Left kidney (tissue), 2 donors: Measurements from ENCODE around the gene FLT3LG. TPM values are rescaled to one million over a fixed set of nuclear protein-coding genes. Genes with fewer than 3 reads are reported as not detected.

Experiments used
- DNase-seq: peaks from one replicate; pipeline ENCODE4 v3.0.0-alpha.2; 2013
- polyA plus RNA-seq: library from polyadenylated mRNA; unstranded; fragments of 120-200 nt; gene quantifications from one replicate; pipeline ENCODE4 v1.2.1, GENCODE V29; 2013; ENCODE audit not compliant: insufficient read length

The FLT3LG gene
- polyA plus RNA-seq, 1 donor = 3.3 TPM

DNA sequence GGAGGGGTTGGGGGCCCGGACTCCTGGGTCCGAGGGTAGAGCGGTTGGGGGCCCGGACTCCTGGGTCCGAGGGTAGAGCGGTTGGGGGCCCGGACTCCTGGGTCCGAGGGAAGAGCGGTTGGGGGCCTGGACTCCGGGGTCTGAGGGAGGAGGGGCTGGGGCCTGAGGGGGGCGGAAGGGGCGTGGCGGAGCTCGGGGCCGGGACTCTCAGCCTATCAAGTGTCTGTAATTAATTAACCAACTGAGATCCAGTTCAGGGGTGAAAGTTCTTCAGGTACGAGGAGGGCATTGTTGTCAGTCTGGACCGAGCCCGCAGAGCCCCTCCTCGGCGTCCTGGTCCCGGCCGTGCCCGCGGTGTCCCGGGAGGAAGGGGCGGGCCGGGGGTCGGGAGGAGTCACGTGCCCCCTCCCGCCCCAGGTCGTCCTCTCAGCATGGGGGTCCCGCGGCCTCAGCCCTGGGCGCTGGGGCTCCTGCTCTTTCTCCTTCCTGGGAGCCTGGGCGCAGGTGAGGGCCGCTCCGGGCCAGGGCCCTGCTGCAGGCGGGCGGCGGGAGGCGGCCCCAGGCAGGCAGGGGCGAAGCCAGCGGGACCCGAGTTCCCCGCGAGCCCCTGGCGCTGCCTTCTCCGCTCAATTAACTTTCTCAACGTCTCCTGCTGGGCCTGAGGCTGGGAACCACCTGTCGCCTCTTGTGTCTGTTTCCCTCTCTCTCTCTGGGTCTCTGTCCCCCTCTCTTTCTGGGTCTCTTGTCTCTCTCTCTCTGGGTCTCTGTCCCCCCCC is 39.1 kb downstream of the FLT3LG start:
- peak; percentile 76 for DNase-seq

- DNase-seq = no peak
These were observed 39.7 kb downstream of the FLT3LG start for GRCh38 chr19:49513746-49514118.

GRCh38 chr19:49514151-49514550 is 40.1 kb downstream of the FLT3LG start:
- no peak for DNase-seq

GRCh38 chr19:49515767-49516166 is 41.8 kb downstream of the FLT3LG start:
- DNase-seq = no peak

- DNase-seq = no peak
These were observed 44.0 kb downstream of the FLT3LG start for GRCh38 chr19:49518033-49518432.

- no peak for DNase-seq
These were observed 46.8 kb downstream of the FLT3LG start for GRCh38 chr19:49520705-49521319.

GRCh38 chr19:49524812-49525455 is 50.9 kb downstream of the FLT3LG start:
- no peak for DNase-seq

- no peak for DNase-seq
These were observed 54.3 kb downstream of the FLT3LG start for GRCh38 chr19:49528211-49528771.

- no peak for DNase-seq
These were observed 56.7 kb downstream of the FLT3LG start for GRCh38 chr19:49530708-49531107.

DNA sequence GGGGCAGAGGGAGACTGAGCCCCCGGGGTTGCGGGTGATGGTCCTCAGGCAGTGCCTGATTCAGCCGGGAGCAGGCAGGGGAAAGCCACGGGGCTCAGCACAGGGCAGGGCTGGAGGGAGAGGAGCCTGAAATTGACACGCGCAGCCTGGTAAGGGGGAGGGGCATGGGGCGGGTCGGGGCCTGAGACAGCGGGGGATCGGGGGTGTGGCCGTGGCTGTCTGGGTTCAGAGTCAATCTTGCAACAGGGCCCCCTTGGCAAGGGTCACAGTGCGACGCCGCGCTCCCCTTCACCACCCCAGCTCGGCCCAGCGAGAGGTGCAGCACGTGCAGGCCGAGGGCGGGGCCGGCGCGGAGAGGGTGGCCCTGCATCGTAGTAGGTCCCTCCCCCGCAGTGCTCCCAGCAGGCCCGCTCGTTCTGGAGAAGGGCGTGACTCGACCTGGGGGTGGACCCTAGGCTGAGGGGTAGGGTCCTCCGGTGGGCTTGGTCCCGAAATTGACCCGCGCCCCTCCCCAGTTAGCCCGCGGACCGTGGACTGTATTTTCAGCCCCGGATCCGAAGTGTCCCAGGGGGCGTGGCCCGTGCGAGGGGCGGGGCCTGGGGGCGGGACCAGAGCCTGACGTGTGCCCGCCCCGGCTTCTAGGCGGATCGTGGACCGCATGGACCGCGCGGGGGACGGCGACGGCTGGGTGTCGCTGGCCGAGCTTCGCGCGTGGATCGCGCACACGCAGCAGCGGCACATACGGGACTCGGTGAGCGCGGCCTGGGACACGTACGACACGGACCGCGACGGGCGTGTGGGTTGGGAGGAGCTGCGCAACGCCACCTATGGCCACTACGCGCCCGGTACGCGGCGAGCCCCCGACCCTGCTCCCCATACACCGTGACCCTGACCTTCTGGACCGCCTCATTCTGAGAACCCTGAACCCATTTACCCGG is 59.8 kb downstream of the FLT3LG start:
- peak; percentile 70 for DNase-seq

GRCh38 chr19:49534632-49535385 is 60.8 kb downstream of the FLT3LG start:
- no peak for DNase-seq

Other genes with a start within 250 kb of the FLT3LG start
- gene SLC6A16, start 149.0 kb upstream of the FLT3LG start, polyA plus RNA-seq = 5.3 TPM
- gene CD37, start 138.8 kb upstream of the FLT3LG start, polyA plus RNA-seq = 53.3 TPM
- gene TEAD2, start 111.8 kb upstream of the FLT3LG start, polyA plus RNA-seq = 92.8 TPM
- 5.0 TPM for gene DKKL1, start 110.3 kb upstream of the FLT3LG start, polyA plus RNA-seq
- gene KASH5, start 86.0 kb upstream of the FLT3LG start, polyA plus RNA-seq = 0.17 TPM
- not detected for gene PTH2, start 50.8 kb upstream of the FLT3LG start, polyA plus RNA-seq
- gene GFY, start 48.8 kb upstream of the FLT3LG start, polyA plus RNA-seq = not detected
- gene SLC17A7, start 32.7 kb upstream of the FLT3LG start, polyA plus RNA-seq = 0.43 TPM
- gene PIH1D1, start 22.4 kb upstream of the FLT3LG start, polyA plus RNA-seq = 91.6 TPM
- gene ALDH16A1, start 21.0 kb upstream of the FLT3LG start, polyA plus RNA-seq = 16.6 TPM
- gene RPL13A, start 13.4 kb downstream of the FLT3LG start, polyA plus RNA-seq = 2,088 TPM
- 2,367 TPM for gene RPS11, start 22.2 kb downstream of the FLT3LG start, polyA plus RNA-seq
- 222 TPM for gene FCGRT, start 38.4 kb downstream of the FLT3LG start, polyA plus RNA-seq
- 14.6 TPM for gene RCN3, start 53.8 kb downstream of the FLT3LG start, polyA plus RNA-seq
- 61.9 TPM for gene NOSIP, start 106.3 kb downstream of the FLT3LG start, polyA plus RNA-seq
- gene PRRG2, start 107.1 kb downstream of the FLT3LG start, polyA plus RNA-seq = 7.3 TPM
- gene PRR12, start 117.0 kb downstream of the FLT3LG start, polyA plus RNA-seq = 20.7 TPM
- 16.2 TPM for gene RRAS, start 165.9 kb downstream of the FLT3LG start, polyA plus RNA-seq
- gene SCAF1, start 168.0 kb downstream of the FLT3LG start, polyA plus RNA-seq = 28.7 TPM
- gene IRF3, start 191.6 kb downstream of the FLT3LG start, polyA plus RNA-seq = 53.2 TPM
- 20.7 TPM for gene BCL2L12, start 191.7 kb downstream of the FLT3LG start, polyA plus RNA-seq
- 202 TPM for gene PRMT1, start 203.1 kb downstream of the FLT3LG start, polyA plus RNA-seq
- 1.3 TPM for gene ADM5, start 215.4 kb downstream of the FLT3LG start, polyA plus RNA-seq
- 11.5 TPM for gene CPT1C, start 216.9 kb downstream of the FLT3LG start, polyA plus RNA-seq